Choroid plexus epithelial cell (primary cell): ENCODE data around the gene GHRH.
A peak's percentile ranks its signal among the peaks of the same experiment; 100 is the strongest.

Experiments
- DNase-seq: peaks from one replicate; pipeline ENCODE4 v3.0.0-alpha.2; 2010; ENCODE audit warnings: low read depth
- H3K4me3 ChIP-seq: 2 replicates; pipeline ENCODE4 v1.5.1; 2011; ENCODE audit warnings: low read depth, mild to moderate bottlenecking, control low read depth, low read length, moderate library complexity
- CTCF ChIP-seq: conservative IDR thresholded peaks from 2 replicates; pipeline ENCODE4 v1.5.1; 2011; ENCODE audit warnings: low read depth, mild to moderate bottlenecking, control low read depth, inconsistent platforms, low read length, moderate library complexity

The GHRH gene

GRCh38 chr20:37305079-37305478 is 43.5 kb upstream of the GHRH start:
- no peak for DNase-seq
- no peak for TF ChIP-seq CTCF
- no peak overlapping the region for H3K4me3 ChIP-seq

DNA sequence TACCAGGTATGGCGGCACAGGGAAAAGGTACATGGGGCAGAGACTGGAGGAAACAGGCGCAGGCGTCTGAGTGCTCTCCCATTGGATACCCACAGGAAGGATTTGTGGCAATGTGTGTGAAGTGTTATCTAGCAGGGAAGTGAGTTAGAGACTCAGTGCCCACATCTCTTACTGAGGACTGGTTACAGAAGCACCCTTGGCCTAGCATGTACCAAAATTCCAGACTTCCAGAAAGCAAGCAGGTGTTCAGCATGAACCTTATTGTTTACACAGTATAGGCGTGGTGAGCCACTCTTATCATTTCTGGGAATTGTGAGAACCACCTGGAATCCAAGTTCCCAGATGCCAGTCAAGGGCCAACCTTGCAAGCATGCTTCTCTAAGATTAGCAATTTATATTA is 42.0 kb upstream of the GHRH start:
- TF ChIP-seq CTCF: no peak
- no peak for DNase-seq
- H3K4me3 ChIP-seq: no peak overlapping the region

- H3K4me3 ChIP-seq: no peak overlapping the region
- TF ChIP-seq CTCF: no peak
- no peak for DNase-seq
Measured at GRCh38 chr20:37302981-37303380, 41.4 kb upstream of the GHRH start.

- no peak overlapping the region for H3K4me3 ChIP-seq
- DNase-seq: no peak
- no peak for TF ChIP-seq CTCF
Measured at GRCh38 chr20:37301558-37301957, 39.9 kb upstream of the GHRH start.

DNA sequence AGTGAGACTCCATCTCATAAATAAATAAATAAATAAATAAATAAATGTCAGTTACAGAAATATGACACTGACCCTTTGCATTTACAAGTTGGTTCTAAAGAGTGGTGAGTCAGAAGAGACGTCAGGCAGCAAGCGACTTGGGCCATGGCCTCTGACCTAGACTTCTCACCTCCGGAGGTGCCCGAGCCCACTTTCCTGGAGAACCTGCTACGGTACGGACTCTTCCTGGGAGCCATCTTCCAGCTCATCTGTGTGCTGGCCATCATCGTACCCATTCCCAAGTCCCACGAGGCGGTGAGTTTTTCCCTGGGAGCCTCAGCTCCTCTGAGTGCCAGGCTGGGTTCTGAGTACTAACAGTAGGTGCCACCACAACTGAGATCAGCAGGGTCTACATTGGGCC is 39.5 kb upstream of the GHRH start:
- no peak overlapping the region for H3K4me3 ChIP-seq
- TF ChIP-seq CTCF: no peak
- no peak for DNase-seq

- no peak overlapping the region for H3K4me3 ChIP-seq
- no peak for TF ChIP-seq CTCF
- peak; percentile 73 for DNase-seq
Measured at GRCh38 chr20:37299718-37300528, 38.3 kb upstream of the GHRH start.
